Keratinocyte (primary cell): ENCODE results near the gene RFPL2. TPM values are rescaled to one million over a fixed set of nuclear protein-coding genes. Genes with fewer than 3 reads are reported as not detected.

Source experiments
- DNase-seq: peaks from one replicate; pipeline ENCODE4 v3.0.0-alpha.2; 2011; ENCODE audit warnings: low read depth, missing footprints, low spot score
- FAIRE-seq: peaks from 2 replicates; lab custom pipeline; 2011; peaks lifted over from hg19 to GRCh38; lab: Jason Lieb, UNC
- H2AFZ ChIP-seq: 2 replicates; pipeline ENCODE4 v1.6.0; 2012; ENCODE audit warnings: low read length, control low read depth, inconsistent platforms; ENCODE audit not compliant: control insufficient read depth
- H3K27ac ChIP-seq: 2 replicates; pipeline ENCODE4 v1.5.1; 2011; ENCODE audit warnings: low read length; ENCODE audit not compliant: control insufficient read depth, insufficient read depth
- H3K27me3 ChIP-seq: 3 replicates; pipeline ENCODE4 v1.6.0; 2011; ENCODE audit warnings: low read length; ENCODE audit not compliant: control insufficient read depth, insufficient read depth; ENCODE audit errors: extremely low read depth
- H3K36me3 ChIP-seq, 2 experiments: 2 replicates in 1 of 2; 3 replicates in 1 of 2; pipeline ENCODE4 v1.5.1; 2011; ENCODE audit warnings: low read length in 2 of 2, mild to moderate bottlenecking in 1 of 2; ENCODE audit not compliant: control insufficient read depth in 2 of 2, insufficient read depth in 2 of 2; ENCODE audit errors: extremely low read depth in 1 of 2
- H3K4me1 ChIP-seq: 3 replicates; pipeline ENCODE4 v1.5.1; 2011; ENCODE audit warnings: low read length; ENCODE audit not compliant: control insufficient read depth, insufficient read depth; ENCODE audit errors: extremely low read depth
- H3K4me2 ChIP-seq: 3 replicates; pipeline ENCODE4 v1.6.0; 2011; ENCODE audit warnings: low read depth, low read length; ENCODE audit not compliant: control insufficient read depth, insufficient read depth; ENCODE audit errors: extremely low read depth
- H3K4me3 ChIP-seq, 3 experiments: fragments of 200-600 bp in 1 of 3; sonication (generic) in 1 of 3; 2 replicates in 2 of 3; 3 replicates in 1 of 3; pipeline ENCODE4 v1.5.1; 2011 to 2016; ENCODE audit warnings: low read length in 3 of 3, mild to moderate bottlenecking in 3 of 3, control low read depth in 2 of 3, inconsistent platforms in 1 of 3, low read depth in 1 of 3, mixed read lengths in 1 of 3, mixed run types in 1 of 3, moderate library complexity in 1 of 3; ENCODE audit not compliant: control insufficient read depth in 2 of 3, insufficient read depth in 2 of 3; ENCODE audit errors: extremely low read depth in 1 of 3
- H3K79me2 ChIP-seq: 2 replicates; pipeline ENCODE4 v1.6.0; 2012; ENCODE audit warnings: low read length; ENCODE audit not compliant: control insufficient read depth, insufficient read depth
- H3K9ac ChIP-seq: 3 replicates; pipeline ENCODE4 v1.6.0; 2011; ENCODE audit warnings: low read length; ENCODE audit not compliant: control insufficient read depth, insufficient read depth; ENCODE audit errors: extremely low read depth
- H3K9me1 ChIP-seq: 3 replicates; pipeline ENCODE4 v1.6.0; 2011; ENCODE audit warnings: low read length; ENCODE audit not compliant: control insufficient read depth, insufficient read depth; ENCODE audit errors: extremely low read depth
- H3K9me3 ChIP-seq: 2 replicates; pipeline ENCODE4 v1.5.1; 2012; ENCODE audit warnings: low read depth, low read length; ENCODE audit not compliant: control insufficient read depth
- H4K20me1 ChIP-seq: 3 replicates; pipeline ENCODE4 v1.6.0; 2011; ENCODE audit warnings: low read length; ENCODE audit not compliant: control insufficient read depth, insufficient read depth; ENCODE audit errors: extremely low read depth
- EZH2 ChIP-seq: IDR thresholded peaks from one replicate; pipeline ENCODE4 v1.6.1; 2012; ENCODE audit warnings: inconsistent platforms, mild to moderate bottlenecking, low read length, moderate library complexity
- dilution Hi-C: fragments of 300-500 bp; cut with MboI; formaldehyde crosslinking; loops from one replicate; pipeline ENCODE4 v1.7.0; 2020; ENCODE audit warnings: low sequenced_read_pairs; ENCODE audit not compliant: extremely low pct_ligation_motif_present
- polyA plus RNA-seq, 5 experiments: library from polyadenylated mRNA; depleted of rRNA in 3 of 5; stranded (reverse) in 3 of 5; stranded (forward) in 1 of 5; unstranded in 1 of 5; fragments of >200 nt; gene quantifications; 1 replicate in 1 of 5; 2 replicates in 3 of 5; 3 replicates in 1 of 5; pipeline versions ENCODE4 v1.2.1 to v1.2.3, GENCODE V29; 2011 to 2012; ENCODE audit warnings: missing spikeins in 2 of 5, low read depth in 1 of 5, low replicate concordance in 1 of 5
- TF ChIP-seq, protein P1 (sequence below), 3 experiments: IDR thresholded peaks in 1 of 3; conservative IDR thresholded peaks in 1 of 3; optimal IDR thresholded peaks in 1 of 3; 2 replicates in 2 of 3; 3 replicates in 1 of 3; pipeline versions ENCODE3 to v1.5.1; 2011; ENCODE audit warnings: low read length in 3 of 3, mild to moderate bottlenecking in 3 of 3, moderate library complexity in 2 of 3, control low read depth in 1 of 3, inconsistent platforms in 1 of 3; ENCODE audit not compliant: insufficient read depth in 2 of 3; ENCODE audit errors: extremely low read depth in 1 of 3

RFPL2 gene
- polyA plus RNA-seq, 1 donor (not counting 4 experiments of a cell fraction or from before 2014, with no cell fraction given), result not detected

- no peak for DNase-seq
- no peaks in the 10 kb centered on the region for H3K9me1 ChIP-seq
- H3K4me3 ChIP-seq, result no peak overlapping the region
- H3K27ac ChIP-seq, result no peak overlapping the region
- H3K9ac ChIP-seq, result no peak overlapping the region
- no peak overlapping the region for H2AFZ ChIP-seq
- no peak for FAIRE-seq
- H4K20me1 ChIP-seq, result no peaks in the 10 kb centered on the region
- no peaks in the 10 kb centered on the region for H3K9me3 ChIP-seq
- peaks cover 16% of the 10 kb centered on the region for H3K27me3 ChIP-seq
- H3K36me3 ChIP-seq, result no peaks in the 10 kb centered on the region
- H3K4me1 ChIP-seq, result no peaks in the 10 kb centered on the region
- dilution Hi-C loops, result no loop called here
- no peak overlapping the region for H3K4me2 ChIP-seq
- no peak for TF ChIP-seq EZH2
- TF ChIP-seq, protein P1, sequence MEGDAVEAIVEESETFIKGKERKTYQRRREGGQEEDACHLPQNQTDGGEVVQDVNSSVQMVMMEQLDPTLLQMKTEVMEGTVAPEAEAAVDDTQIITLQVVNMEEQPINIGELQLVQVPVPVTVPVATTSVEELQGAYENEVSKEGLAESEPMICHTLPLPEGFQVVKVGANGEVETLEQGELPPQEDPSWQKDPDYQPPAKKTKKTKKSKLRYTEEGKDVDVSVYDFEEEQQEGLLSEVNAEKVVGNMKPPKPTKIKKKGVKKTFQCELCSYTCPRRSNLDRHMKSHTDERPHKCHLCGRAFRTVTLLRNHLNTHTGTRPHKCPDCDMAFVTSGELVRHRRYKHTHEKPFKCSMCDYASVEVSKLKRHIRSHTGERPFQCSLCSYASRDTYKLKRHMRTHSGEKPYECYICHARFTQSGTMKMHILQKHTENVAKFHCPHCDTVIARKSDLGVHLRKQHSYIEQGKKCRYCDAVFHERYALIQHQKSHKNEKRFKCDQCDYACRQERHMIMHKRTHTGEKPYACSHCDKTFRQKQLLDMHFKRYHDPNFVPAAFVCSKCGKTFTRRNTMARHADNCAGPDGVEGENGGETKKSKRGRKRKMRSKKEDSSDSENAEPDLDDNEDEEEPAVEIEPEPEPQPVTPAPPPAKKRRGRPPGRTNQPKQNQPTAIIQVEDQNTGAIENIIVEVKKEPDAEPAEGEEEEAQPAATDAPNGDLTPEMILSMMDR (optimal IDR thresholded peaks at IDR 0.05 in 1 of 3, IDR thresholded peaks at IDR 0.05 in 1 of 3, conservative IDR thresholded peaks at IDR 0.05 in 1 of 3; ENCODE audit: extremely low read depth in 1 of 3, insufficient read depth in 2 of 3, low read length in 3 of 3), result no peak
- no peaks in the 10 kb centered on the region for H3K79me2 ChIP-seq
Observed at GRCh38 chr22:32200752-32201151, 4.1 kb downstream of the RFPL2 start.

- H3K4me1 ChIP-seq, result no peaks in the 10 kb centered on the region
- H3K36me3 ChIP-seq, result no peaks in the 10 kb centered on the region
- no peaks in the 10 kb centered on the region for H4K20me1 ChIP-seq
- H3K9me3 ChIP-seq, result no peaks in the 10 kb centered on the region
- H3K4me3 ChIP-seq, result no peak overlapping the region
- no peak for FAIRE-seq
- DNase-seq, result no peak
- H3K9ac ChIP-seq, result no peak overlapping the region
- TF ChIP-seq EZH2, result no peak
- TF ChIP-seq, protein P1 (optimal IDR thresholded peaks at IDR 0.05 in 1 of 3, IDR thresholded peaks at IDR 0.05 in 1 of 3, conservative IDR thresholded peaks at IDR 0.05 in 1 of 3; ENCODE audit: extremely low read depth in 1 of 3, insufficient read depth in 2 of 3, low read length in 3 of 3), result no peak
- dilution Hi-C loops, result no loop called here
- peaks cover 16% of the 10 kb centered on the region for H3K27me3 ChIP-seq
- H3K27ac ChIP-seq, result no peak overlapping the region
- no peaks in the 10 kb centered on the region for H3K9me1 ChIP-seq
- no peak overlapping the region for H3K4me2 ChIP-seq
- no peaks in the 10 kb centered on the region for H3K79me2 ChIP-seq
- H2AFZ ChIP-seq, result no peak overlapping the region
Observed at GRCh38 chr22:32199961-32200360, 4.9 kb downstream of the RFPL2 start.
